Sigmoid colon (tissue), 7 donors: ENCODE data around the gene CYP4F11. TPM values are rescaled to one million over a fixed set of nuclear protein-coding genes. Genes with fewer than 3 reads are reported as not detected.

Source experiments
- DNase-seq: peaks from one replicate; pipeline ENCODE4 v3.0.0-alpha.2; 2019
- H3K27ac ChIP-seq, 4 donors: fragments of 200-600 bp; sonication (generic); one replicate each; pipeline ENCODE4 v1.5.1; 2016 to 2019; ENCODE audit warnings: mild to moderate bottlenecking in 1 of 4
- H3K27me3 ChIP-seq, 3 donors: fragments of 200-600 bp; sonication (generic); one replicate each; pipeline ENCODE4 v1.5.1; 2019; ENCODE audit warnings: mild to moderate bottlenecking in 1 of 3
- H3K36me3 ChIP-seq, 4 donors: fragments of 200-600 bp; sonication (generic); one replicate each; pipeline ENCODE4 v1.5.1; 2016 to 2019
- H3K4me1 ChIP-seq, 4 donors: fragments of 200-600 bp; sonication (generic); one replicate each; pipeline ENCODE4 v1.5.1; 2017 to 2019
- H3K4me3 ChIP-seq, 4 donors: fragments of 200-600 bp; sonication (generic); one replicate each; pipeline ENCODE4 v1.5.1; 2017 to 2019; ENCODE audit warnings: mild to moderate bottlenecking in 2 of 4, moderate library complexity in 1 of 4
- H3K9me3 ChIP-seq, 4 donors: fragments of 200-600 bp in 3 of 4; sonication (generic) in 3 of 4; one replicate each; pipeline versions ENCODE4 v1.5.1 to v1.6.1; 2013 to 2019
- CTCF ChIP-seq, 4 experiments: fragments of 450-650 bp in 3 of 4; fragments of 200-600 bp in 1 of 4; IDR thresholded peaks; one replicate each; pipeline ENCODE4 v1.5.1; 2016 to 2019; ENCODE audit warnings: antibody characterized with exemption in 4 of 4, mild to moderate bottlenecking in 3 of 4, moderate library complexity in 2 of 4
- EP300 ChIP-seq, 4 donors: sonication (generic); formaldehyde crosslinking; IDR thresholded peaks; one replicate each; pipeline ENCODE4 v1.6.1; 2017; ENCODE audit warnings: antibody characterized with exemption in 4 of 4
- POLR2A ChIP-seq, 2 donors: fragments of 450-650 bp; IDR thresholded peaks; one replicate each; pipeline ENCODE4 v1.6.1; 2016; ENCODE audit warnings: antibody characterized with exemption in 2 of 2, mild to moderate bottlenecking in 2 of 2, moderate library complexity in 2 of 2
- POLR2AphosphoS5 ChIP-seq, 4 donors: sonication (generic); formaldehyde crosslinking; IDR thresholded peaks; one replicate each; pipeline ENCODE4 v1.6.1; 2017; ENCODE audit warnings: antibody characterized with exemption in 4 of 4
- WGBS, 2 donors: extraction: QIAGEN DNeasy Blood & Tissue Kit; methylation state at CpG; one replicate each; pipeline ENCODE4 v1.1.7; 2013; 5-methylcytosine and 5-hydroxymethylcytosine counted together
- intact Hi-C: fragments of 100-400 bp; cut with DNase I; formaldehyde crosslinking; loops from one replicate; pipeline ENCODE4 v1.15.1; 2023
- polyA plus RNA-seq, 3 donors: library from polyadenylated mRNA; stranded (reverse); fragments of 200-250 nt; gene quantifications; one replicate each; pipeline ENCODE4 v1.2.3, GENCODE V29; 2013
- total RNA-seq, 4 donors: library from RNA; depleted of rRNA; stranded (reverse); fragments of >200 nt; gene quantifications; one replicate each; pipeline ENCODE4 v1.1.0, GENCODE V29; 2016
- donor health status: healthy with polysubstance abuse.
- donor health status: Bipolar disorder and iron deficiency.
- donor health status: healthy.

Gene CYP4F11
- total RNA-seq (under 1 TPM in 2 of 4 donors, not detected in 2; 0.66 to 0.68 TPM), polyA plus RNA-seq (1 to 10 TPM in 1 of 3 donors, under 1 TPM in 1, not detected in 1; 0.10 to 1.8 TPM)

GRCh38 chr19:15934332-15935078 lies at the start of gene CYP4F11:
Gene CYP4F11, minus strand, starts transcription at chr19:15934529. Its CDS starts 121 bp downstream, at chr19:15934408.
- DNase-seq = no peak
- TF ChIP-seq CTCF (IDR thresholded peaks at IDR 0.05) (no peak), POLR2A (IDR thresholded peaks at IDR 0.05) (no peak), EP300 (IDR thresholded peaks at IDR 0.05) (no peak), POLR2AphosphoS5 (IDR thresholded peaks at IDR 0.05) (no peak)
- WGBS, 2 donors = 19 to 56% methylated on average over 10 of the region's 10 CpGs
- H3K9me3 ChIP-seq = no peaks in the 10 kb centered on the region
- peaks cover 3 to 46% (median 15%) of the 10 kb centered on the region in 3 donors for H3K27me3 ChIP-seq
- no peak within 1 kb of the TSS for H3K4me3 ChIP-seq
- peaks cover 0 to 8% (median 0%) of the 10 kb centered on the region in 4 donors for H3K4me1 ChIP-seq
- no peaks in the 10 kb centered on the region for H3K36me3 ChIP-seq
- H3K27ac ChIP-seq = no peak within 1 kb of the TSS
- intact Hi-C loops = no loop called here

GRCh38 chr19:15979293-15979692 lies 45.0 kb upstream of the CYP4F11 start:
- Histone ChIP-seq H3K9me3 (peaks cover 0 to 22% (median 6%) of the 10 kb centered on the region in 4 donors), H3K27ac (no peak overlapping the region), H3K27me3 (peaks cover 0 to 29% (median 0%) of the 10 kb centered on the region in 3 donors), H3K4me3 (no peak overlapping the region), H3K36me3 (no peaks in the 10 kb centered on the region), H3K4me1 (no peaks in the 10 kb centered on the region)
- no peak for DNase-seq
- intact Hi-C loops = no loop called here
- WGBS, 2 donors = 74 to 77% methylated on average over 4 of the region's 4 CpGs
- TF ChIP-seq CTCF (IDR thresholded peaks at IDR 0.05) (no peak), EP300 (IDR thresholded peaks at IDR 0.05) (no peak), POLR2A (IDR thresholded peaks at IDR 0.05) (no peak), POLR2AphosphoS5 (IDR thresholded peaks at IDR 0.05) (no peak)

- Histone ChIP-seq H3K27me3 (peaks cover 0 to 31% (median 0%) of the 10 kb centered on the region in 3 donors), H3K27ac (no peak overlapping the region), H3K9me3 (peaks cover 0 to 15% (median 2%) of the 10 kb centered on the region in 4 donors), H3K4me1 (no peaks in the 10 kb centered on the region), H3K36me3 (no peaks in the 10 kb centered on the region), H3K4me3 (no peak overlapping the region)
- DNase-seq = no peak
- 70 to 71% methylated on average over 7 of the region's 7 CpGs for WGBS, 2 donors
- intact Hi-C loops = no loop called here
- TF ChIP-seq CTCF (IDR thresholded peaks at IDR 0.05) = no peak
- TF ChIP-seq POLR2A (IDR thresholded peaks at IDR 0.05) = no peak
- TF ChIP-seq POLR2AphosphoS5 (IDR thresholded peaks at IDR 0.05) = no peak
- TF ChIP-seq EP300 (IDR thresholded peaks at IDR 0.05) = no peak
Measured at GRCh38 chr19:15977690-15978089, 43.4 kb upstream of the CYP4F11 start.

- peaks cover 0 to 9% (median 0%) of the 10 kb centered on the region in 4 donors for H3K9me3 ChIP-seq
- intact Hi-C loops = no loop called here
- no peak for DNase-seq
- H3K4me1 ChIP-seq = no peaks in the 10 kb centered on the region
- TF ChIP-seq POLR2AphosphoS5 (IDR thresholded peaks at IDR 0.05) = no peak
- TF ChIP-seq EP300 (IDR thresholded peaks at IDR 0.05) = no peak
- no peak for TF ChIP-seq CTCF (IDR thresholded peaks at IDR 0.05)
- peaks cover 0 to 31% (median 0%) of the 10 kb centered on the region in 3 donors for H3K27me3 ChIP-seq
- H3K36me3 ChIP-seq = no peaks in the 10 kb centered on the region
- WGBS, 2 donors = 46 to 47% methylated on average over 10 of the region's 10 CpGs
- H3K27ac ChIP-seq = no peak overlapping the region
- no peak overlapping the region for H3K4me3 ChIP-seq
Measured at GRCh38 chr19:15976836-15977689, 42.7 kb upstream of the CYP4F11 start.
